HG03025 (cell line): ENCODE data around the gene TREH.

Experiments
- ATAC-seq: cut with Tn5 transposase; IDR thresholded peaks from one replicate; pipeline ENCODE4 v1.9.1; 2021; ENCODE audit warnings: mild to moderate bottlenecking, moderate library complexity; ENCODE audit not compliant: unreplicated experiment, low FRiP score

The TREH gene

DNA sequence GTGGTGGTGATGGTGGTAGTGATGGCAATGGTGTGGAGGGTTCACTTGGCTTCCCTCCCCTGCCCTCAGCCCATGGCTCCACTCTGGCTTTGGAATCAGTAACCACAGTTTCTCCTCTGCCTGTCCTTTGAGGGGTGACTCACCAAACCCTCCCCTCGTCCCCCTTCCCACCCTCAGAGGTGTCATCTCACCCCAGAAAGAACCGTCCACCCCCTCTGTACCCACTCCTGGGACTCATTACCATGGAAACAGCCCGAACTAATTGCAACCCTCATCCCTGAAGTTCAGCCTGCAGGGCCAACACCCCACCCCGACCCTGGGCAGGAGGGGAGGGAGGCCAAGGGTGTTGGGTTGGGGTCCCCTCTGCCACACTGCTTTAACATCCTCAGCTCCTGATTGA, 45.5 kb downstream of the TREH start:
- ATAC-seq, result no peak

DNA sequence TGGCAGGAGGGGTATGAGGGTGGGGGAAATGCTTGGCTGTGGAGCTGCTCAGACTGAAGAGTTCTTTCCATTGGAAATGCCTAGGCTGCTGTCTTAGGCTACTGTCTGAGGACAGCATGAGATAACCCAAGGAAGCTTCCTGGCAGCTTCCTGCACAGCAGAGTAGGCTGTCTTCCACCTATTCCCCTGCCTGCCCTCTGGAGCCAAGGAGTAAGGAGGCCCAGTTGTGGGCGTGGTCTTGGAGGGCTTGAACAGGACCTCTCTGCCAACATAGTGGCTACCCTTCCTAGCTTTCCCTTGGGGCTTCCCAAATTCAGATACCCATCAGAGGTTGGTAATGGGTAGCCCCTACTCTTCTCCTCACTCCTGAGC, 46.1 kb downstream of the TREH start:
- no peak for ATAC-seq

DNA sequence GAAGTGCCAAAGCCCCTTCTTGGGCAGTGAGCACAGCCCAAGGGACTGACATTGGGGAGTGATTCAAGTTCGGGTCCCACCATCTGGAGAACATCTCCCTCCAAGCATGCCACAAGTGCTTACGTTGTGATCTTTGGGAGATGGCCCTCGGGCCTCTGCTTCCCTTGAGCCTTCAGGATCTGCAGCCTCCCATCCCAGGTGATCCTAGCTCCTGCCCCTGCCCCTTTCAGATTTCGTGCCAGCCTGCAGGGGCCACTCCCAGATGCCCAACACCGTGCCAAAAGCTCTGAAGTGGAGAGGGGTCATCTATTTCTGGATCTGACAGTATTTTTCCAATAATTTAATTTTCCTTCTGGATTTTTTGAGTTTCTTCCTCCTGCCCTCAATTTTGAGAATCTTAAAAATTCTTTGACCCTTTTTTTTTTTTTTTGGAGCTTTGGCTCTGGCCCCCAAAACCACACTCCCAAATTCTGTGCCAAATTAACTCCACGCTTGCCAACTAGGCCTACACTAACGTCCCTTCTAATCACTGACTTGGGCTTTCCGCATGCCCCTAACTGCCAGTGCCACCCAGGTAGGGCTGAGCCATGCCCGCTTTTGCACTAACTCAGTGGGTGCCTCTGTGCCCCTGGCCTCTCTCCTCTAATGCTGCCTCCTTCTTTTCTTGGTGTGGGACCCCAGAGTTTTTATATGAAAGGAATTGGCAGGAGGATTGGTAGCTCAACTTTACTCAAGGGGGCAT, 46.7 kb downstream of the TREH start:
- ATAC-seq, result no peak

DNA sequence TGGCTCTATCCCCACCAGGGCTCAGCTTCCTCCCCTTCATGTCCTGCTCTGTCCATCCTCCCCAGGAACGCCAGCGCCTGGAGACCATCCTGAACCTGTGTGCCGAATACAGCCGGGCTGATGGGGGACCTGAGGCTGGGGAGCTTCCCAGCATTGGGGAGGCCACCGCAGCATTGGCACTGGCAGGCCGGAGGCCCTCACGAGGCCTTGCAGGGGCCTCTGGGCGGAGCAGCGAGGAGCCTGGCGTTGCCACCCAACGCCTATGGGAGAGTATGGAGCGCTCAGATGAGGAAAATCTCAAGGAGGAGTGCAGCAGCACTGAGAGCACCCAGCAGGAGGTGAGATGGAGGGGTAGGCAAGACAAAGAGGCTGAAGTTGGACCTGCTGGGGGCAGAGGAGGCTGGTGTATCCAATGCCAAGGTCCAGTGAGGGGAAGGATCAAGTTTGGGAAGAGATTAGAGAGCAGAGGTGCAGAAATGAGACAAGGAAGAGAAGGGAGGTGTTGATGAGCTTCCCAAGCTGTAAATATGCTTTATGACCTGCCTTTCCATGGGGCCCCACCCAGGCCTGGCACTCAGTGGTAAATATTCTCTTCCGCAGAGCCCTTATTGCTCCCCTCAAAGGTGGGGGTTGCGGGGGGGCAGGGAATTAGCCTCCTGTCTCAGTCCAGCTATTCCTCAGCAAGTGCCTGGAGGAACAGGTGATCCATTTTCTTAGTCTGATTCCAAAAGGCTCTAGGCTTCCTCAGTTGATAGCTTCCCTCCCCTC, 48.1 kb downstream of the TREH start:
- ATAC-seq, result no peak

- ATAC-seq, result no peak
These were observed 49.4 kb downstream of the TREH start for GRCh38 chr11:118629761-118630661.

DNA sequence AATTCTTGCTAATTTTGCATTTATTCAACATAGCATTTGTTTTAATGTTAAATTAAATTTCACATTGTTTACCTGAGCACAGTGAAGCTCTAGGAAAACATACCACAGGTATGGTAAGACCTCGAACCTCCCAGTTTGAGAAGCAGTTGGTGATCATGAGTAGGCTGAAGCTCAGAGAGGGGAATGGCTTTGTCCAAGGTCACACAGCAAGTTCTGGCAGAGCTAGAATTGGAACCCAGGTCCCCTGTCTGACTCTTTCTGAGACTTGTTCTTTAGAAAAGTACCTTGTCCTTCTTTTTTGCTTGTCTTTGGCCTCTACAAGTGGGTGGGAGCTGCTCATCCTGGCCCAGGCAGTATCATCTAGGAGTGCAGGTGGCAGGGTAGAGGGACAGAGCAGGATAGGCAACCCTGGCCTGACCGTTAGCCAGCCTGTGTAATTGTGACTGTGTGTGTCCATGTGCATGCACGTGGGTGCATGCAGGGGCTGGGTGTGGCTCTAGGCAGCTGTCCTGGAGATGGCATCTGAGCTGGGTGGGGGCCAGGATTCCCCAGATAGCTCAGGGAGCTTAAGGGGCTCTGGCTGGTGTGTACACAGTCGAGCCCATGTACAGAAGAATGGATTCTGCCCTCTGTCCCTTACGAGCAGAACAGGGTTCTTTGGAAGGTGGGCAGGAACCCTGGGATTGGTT, 50.4 kb downstream of the TREH start:
- no peak for ATAC-seq

GRCh38 chr11:118628432-118628831, 51.0 kb downstream of the TREH start:
- no peak for ATAC-seq

- ATAC-seq, result no peak
These were observed 51.4 kb downstream of the TREH start for GRCh38 chr11:118628031-118628430.

DNA sequence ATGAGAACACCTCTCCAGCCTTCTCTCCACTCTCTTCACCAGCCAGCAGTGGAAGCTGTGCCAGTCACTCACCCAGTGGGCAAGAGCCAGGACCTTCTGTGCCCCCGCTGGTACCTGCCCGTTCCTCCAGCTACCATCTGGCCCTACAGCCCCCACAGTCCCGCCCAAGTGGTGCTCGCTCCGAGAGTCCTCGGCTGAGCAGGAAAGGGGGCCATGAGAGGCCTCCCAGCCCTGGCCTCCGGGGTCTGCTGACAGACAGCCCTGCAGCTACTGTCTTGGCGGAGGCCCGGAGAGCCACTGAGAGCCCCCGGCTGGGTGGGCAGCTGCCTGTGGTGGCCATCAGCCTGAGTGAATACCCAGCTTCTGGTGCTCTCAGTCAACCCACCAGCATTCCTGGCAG, 51.9 kb downstream of the TREH start:
- no peak for ATAC-seq

DNA sequence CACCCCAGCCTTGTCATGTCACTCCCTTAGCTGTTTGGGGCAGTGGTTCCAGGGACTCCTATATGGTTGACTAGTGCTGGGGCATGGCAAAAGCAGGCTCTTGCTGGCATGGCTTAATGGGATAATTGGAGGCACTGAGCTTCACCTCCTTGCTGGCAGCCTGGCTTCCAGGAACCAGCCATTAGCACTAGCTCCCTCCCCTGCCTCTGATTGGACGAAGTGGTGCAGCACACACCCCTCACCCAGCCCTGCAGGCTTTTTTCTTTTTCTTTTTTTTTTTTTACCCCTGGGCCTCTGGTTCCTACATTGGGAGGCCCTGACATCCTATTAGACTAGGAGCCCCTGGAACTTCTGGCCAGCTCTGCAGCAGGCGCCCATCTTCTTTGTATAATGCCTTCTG, 53.5 kb downstream of the TREH start:
- ATAC-seq, result no peak

DNA sequence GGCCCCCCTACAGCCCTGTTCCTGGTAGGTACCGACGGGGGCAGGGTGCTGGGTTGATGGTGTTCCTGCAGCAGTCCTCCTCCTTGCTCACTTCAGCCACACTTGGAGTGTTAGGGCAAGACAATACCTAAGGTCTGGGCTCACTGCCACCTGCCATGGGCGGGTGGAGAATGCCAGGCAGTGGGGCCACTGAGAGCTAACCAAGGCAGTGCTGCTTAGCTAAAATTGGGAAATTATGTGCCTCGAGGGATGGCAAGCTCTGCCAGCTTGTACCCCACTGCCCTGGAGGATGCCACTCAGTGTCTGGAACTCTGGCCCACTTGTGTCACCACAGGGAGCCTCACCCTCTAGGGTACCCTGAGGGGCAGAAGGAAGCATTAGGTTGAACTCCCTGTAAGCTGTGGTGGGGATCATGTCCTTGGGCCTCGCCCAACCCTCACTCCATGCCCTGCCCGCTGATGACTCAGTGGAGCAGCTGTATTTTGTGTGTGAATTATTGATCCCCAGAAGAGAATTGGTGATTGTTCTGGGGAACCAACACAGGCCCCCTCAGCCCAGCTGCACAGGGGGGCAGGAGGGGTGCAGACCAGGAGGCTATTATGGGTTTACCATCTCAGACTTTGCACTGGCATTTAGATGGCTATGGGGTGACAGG, 54.3 kb downstream of the TREH start:
- no peak for ATAC-seq

- ATAC-seq, result no peak
These were observed 56.2 kb downstream of the TREH start for GRCh38 chr11:118623269-118623655.

DNA sequence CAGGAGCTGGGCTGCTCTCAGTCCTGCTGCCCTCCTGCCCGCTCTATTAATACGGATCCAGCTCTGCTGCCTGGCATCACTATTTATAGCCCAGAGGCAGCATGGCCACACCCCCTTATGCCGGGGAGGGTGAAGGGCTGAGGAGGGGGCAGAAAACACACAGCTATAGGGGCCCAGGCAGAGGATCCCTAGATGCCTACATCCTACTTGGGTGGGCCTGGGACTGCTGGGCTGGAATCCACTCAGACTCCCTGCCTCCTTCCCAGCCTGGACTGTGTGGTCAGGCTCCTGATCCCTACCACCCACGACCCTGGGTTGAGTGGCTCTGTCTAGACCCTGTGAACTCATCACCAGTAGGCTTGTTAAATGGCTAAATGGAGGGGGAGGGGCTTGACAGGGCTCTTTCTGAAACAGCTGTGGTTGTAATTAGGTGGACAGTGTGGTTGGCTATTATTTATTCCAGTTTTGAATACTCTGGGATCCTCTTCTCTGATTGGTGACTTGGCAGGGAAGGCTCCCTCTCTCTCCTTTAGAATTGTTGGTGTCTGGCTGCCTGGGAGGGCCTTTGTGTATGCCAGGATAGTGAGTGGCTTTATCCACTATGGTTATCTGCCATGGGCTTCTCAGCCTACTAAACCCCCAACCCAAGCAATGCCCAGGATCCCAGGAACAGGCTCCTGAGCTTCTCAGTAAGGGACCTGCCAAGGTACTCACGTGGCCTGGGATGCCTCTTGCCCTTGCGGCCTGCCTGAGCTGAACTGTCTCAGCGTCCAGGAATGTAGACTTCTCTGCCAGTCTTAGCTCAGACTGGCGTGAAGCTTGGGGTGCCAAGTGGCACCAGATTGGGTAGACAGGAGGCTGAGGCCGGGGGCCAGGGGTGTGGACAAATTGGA, 56.8 kb downstream of the TREH start:
- ATAC-seq, result no peak

DNA sequence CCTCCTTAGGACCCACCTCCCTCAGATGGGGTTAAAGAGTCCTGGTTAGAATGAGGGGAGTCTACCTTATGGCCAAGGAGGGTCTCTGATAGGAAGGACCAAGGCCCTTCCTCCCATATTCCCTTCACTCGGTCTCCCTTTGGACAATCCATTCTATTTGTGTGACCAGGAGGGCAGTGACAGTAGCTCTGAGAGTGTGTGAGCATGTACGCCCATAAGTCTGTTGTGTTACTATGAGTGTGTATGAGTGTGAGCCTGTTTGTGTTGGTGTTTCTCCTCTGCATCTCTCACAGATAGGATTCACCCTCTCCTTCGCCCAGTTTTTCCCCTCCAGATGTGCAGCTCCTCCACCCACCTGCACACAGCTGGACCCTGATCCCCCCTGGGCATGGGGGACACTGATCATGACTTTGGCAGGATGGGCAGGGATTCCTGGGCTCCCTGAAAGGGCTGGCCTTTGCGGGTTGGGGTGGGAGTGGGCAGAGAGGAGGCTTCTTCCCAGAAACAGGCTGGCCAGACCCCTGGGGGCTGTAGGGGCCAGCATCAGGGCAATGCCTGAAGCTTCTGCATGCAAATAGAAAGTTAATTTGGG, 57.6 kb downstream of the TREH start:
- ATAC-seq, result no peak

DNA sequence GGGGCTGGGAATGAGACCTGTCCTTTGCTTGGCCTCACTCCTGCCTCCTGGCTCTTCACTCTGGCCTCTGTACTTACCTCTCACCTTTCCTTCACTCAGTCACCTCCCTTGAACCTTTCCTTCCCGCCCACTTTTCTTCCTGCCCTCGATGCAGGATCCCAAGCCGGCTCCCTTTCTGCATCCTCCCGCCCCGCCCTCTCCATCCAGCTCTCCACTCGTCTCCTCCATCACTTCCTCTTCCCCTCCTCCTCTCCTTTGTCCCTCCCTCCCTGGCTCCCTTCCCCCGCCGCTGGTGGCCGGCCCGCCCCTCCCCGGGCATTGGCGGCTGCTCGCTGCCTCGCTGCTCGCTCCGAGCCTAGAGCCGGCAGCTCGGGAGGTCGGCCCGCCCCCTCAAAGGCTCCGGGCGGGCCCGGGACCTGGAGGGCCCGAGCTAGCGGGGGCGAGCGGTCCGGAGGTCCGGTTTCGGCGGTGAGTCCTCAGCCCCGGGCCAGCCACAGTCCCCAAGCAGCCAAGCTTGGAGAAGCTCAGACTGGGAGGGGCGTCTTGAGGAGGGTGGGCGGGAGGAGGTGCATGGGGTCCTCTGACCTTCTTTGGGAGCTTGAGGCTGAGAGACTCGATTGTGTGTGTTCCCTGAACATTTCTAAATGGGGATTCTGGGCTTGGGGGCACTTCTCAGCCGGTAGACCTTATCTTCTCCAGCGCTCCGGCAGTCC, 58.2 kb downstream of the TREH start:
- no peak for ATAC-seq

GRCh38 chr11:118620529-118621070, 58.9 kb downstream of the TREH start:
- no peak for ATAC-seq

- ATAC-seq, result no peak
These were observed 59.8 kb downstream of the TREH start for GRCh38 chr11:118619444-118620197.
